Measurements from ENCODE around the gene IL1RAP.

GRCh38 chr3:190615607-190616006, 101.7 kb downstream of the IL1RAP start:
- TF ChIP-seq CTCF (conservative IDR thresholded peaks at IDR 0.05) (no peak), ZFX (IDR thresholded peaks at IDR 0.05) (no peak)

Measured in C4-2B (cell line).